ENCODE measurements around the gene RHO. TPM values are rescaled to one million over a fixed set of nuclear protein-coding genes. Genes with fewer than 3 reads are reported as not detected.

The RHO gene
- total RNA-seq, 3 donors from 2014 or later = 0.15 TPM; not detected in 2

DNA sequence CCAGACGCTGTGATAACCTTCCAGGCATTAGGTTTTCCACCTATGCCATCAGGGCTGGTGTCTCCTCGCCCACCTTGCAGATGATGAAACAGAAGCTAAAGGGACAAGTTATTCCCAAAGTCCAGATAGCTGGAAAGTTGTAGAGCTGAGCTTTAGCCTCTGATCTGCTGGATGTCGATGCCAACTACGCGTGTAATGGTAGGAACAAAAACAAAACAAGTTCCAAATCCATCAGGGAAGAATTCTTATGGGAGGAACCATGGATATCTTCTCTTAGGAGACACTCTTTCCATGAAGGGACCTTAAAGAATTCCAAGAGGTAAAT lies 28.1 kb upstream of the RHO start:
- H3K4me1 ChIP-seq = no peaks in the 10 kb centered on the region
- H3K27ac ChIP-seq = peak overlapping the region in 1 of 2 donors; percentile 44
- H3K36me3 ChIP-seq = no peaks in the 10 kb centered on the region
- H3K4me3 ChIP-seq = no peak overlapping the region
- no peaks in the 10 kb centered on the region for H3K27me3 ChIP-seq
- intact Hi-C loops (cut with DNase I; ENCODE audit: low total_unique reads) = no loop called here
- no peak for TF ChIP-seq POLR2AphosphoS5 (IDR thresholded peaks at IDR 0.05)
- no peak for TF ChIP-seq POLR2A (IDR thresholded peaks at IDR 0.05)
- no peak for TF ChIP-seq CTCF (IDR thresholded peaks at IDR 0.05)
- H3K9me3 ChIP-seq = no peaks in the 10 kb centered on the region
- DNase-seq (ENCODE audit: low spot score in 2 of 2) = no peak

GRCh38 chr3:129501630-129502029 lies 26.8 kb upstream of the RHO start:
- no peaks in the 10 kb centered on the region for H3K36me3 ChIP-seq
- intact Hi-C loops (cut with DNase I; ENCODE audit: low total_unique reads) = no loop called here

GRCh38 chr3:129502641-129503408 lies 25.6 kb upstream of the RHO start:
- TF ChIP-seq POLR2AphosphoS5 (IDR thresholded peaks at IDR 0.05) = no peak
- TF ChIP-seq POLR2A (IDR thresholded peaks at IDR 0.05) = no peak
- no peak for TF ChIP-seq CTCF (IDR thresholded peaks at IDR 0.05)
- intact Hi-C loops (cut with DNase I; ENCODE audit: low total_unique reads) = no loop called here
- Histone ChIP-seq H3K27me3 (no peaks in the 10 kb centered on the region), H3K36me3 (no peaks in the 10 kb centered on the region), H3K4me1 (peaks cover 0 to 10% of the 10 kb centered on the region in 2 donors), H3K9me3 (no peaks in the 10 kb centered on the region), H3K4me3 (no peak overlapping the region), H3K27ac (no peak overlapping the region)
- no peak for DNase-seq (ENCODE audit: low spot score in 2 of 2)

More at GRCh38 chr3:129501630-129502029, 26.8 kb upstream of the RHO start:
- H3K4me1 ChIP-seq = peaks cover 0 to under 1% of the 10 kb centered on the region in 2 donors
- H3K27me3 ChIP-seq = no peaks in the 10 kb centered on the region
- no peak for DNase-seq (ENCODE audit: low spot score in 2 of 2)
- no peaks in the 10 kb centered on the region for H3K9me3 ChIP-seq
- H3K4me3 ChIP-seq = no peak overlapping the region
- no peak overlapping the region for H3K27ac ChIP-seq
- TF ChIP-seq POLR2A (IDR thresholded peaks at IDR 0.05) = no peak
- no peak for TF ChIP-seq POLR2AphosphoS5 (IDR thresholded peaks at IDR 0.05)
- no peak for TF ChIP-seq CTCF (IDR thresholded peaks at IDR 0.05)

GRCh38 chr3:129503471-129504291 lies 24.8 kb upstream of the RHO start:
- Histone ChIP-seq H3K4me1 (peaks cover 0 to 10% of the 10 kb centered on the region in 2 donors), H3K9me3 (no peaks in the 10 kb centered on the region), H3K36me3 (no peaks in the 10 kb centered on the region), H3K4me3 (no peak overlapping the region), H3K27me3 (no peaks in the 10 kb centered on the region), H3K27ac (no peak overlapping the region)
- TF ChIP-seq POLR2AphosphoS5 (IDR thresholded peaks at IDR 0.05) (no peak), CTCF (IDR thresholded peaks at IDR 0.05) (no peak), POLR2A (IDR thresholded peaks at IDR 0.05) (no peak)
- intact Hi-C loops (cut with DNase I; ENCODE audit: low total_unique reads) = no loop called here
- DNase-seq (ENCODE audit: low spot score in 2 of 2) = no peak
